ENCODE data around the gene PRSS53.

Gene PRSS53

GRCh38 chr16:31043898-31044481, 44.8 kb downstream of the PRSS53 start:
- DNase-seq (ENCODE audit: low read depth), result no peak

- no peak for DNase-seq (ENCODE audit: low read depth)
Observed at GRCh38 chr16:31043352-31043751, 45.4 kb downstream of the PRSS53 start.

DNA sequence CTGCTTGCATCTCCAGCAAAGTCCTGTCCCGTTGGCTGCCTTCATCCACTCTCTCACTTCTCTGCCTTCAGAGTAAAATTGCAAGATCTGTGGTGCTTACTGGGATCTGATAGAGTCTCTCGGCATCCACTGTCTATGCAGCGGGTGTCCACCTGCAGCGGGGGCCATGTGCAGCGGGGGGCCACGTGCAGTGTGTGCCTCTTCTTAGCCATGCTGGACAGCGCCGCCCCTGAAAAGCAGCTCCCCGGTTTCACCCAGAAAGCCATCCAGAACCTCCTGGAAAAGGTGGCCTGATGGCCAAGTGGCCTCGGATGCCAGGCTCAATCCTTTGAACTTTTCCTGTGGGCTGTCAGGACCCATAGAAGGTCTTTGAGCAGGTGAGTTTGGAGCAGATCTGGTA, 45.9 kb downstream of the PRSS53 start:
- no peak for DNase-seq (ENCODE audit: low read depth)

DNA sequence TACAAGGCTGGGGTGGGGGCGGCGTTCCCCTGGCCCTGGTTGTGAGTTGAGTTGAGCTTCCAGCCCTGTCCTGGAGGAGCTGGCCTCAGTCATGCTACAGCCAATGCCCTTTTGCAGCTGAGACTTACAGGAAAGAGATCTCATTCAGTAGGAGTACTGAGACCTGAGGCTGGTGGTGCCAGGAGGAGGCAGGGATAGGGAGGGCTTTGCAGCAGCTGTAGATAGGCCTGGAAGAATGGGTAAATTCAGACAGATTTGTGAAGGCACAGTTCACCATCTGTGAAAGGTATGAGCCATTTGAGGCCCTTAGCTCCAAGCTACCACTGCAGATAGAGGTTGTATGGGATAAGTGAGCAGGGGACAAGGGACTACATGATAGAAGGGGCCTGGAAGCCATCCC, 49.8 kb downstream of the PRSS53 start:
- DNase-seq (ENCODE audit: low read depth), result no peak

- no peak for DNase-seq (ENCODE audit: low read depth)
Observed at GRCh38 chr16:31036691-31037090, 52.1 kb downstream of the PRSS53 start.

- DNase-seq (ENCODE audit: low read depth), result peak; percentile 74
Observed at GRCh38 chr16:31033709-31034492, 54.8 kb downstream of the PRSS53 start.

Data from iris pigment epithelial cell (primary cell).